Left lung (tissue), 10 donors: Measurements from ENCODE around the gene TRPT1. TPM values are rescaled to one million over a fixed set of nuclear protein-coding genes. Genes with fewer than 3 reads are reported as not detected.

Source experiments
- ATAC-seq: fragments of 200-7000 bp; cut with Tn5 transposase; one replicate; pipeline ENCODE4 v1.9.1; 2020; ENCODE audit warnings: moderate library complexity
- DNase-seq, 4 donors: peaks; one replicate each; pipeline ENCODE4 v3.0.0-alpha.2; 2013 to 2020
- H3K27ac ChIP-seq, 2 donors: fragments of 200-600 bp; sonication (generic) in 1 of 2; one replicate each; pipeline versions ENCODE4 v1.5.0 to v1.8.0; 2020 to 2021
- H3K27me3 ChIP-seq, 2 donors: fragments of 200-600 bp; sonication (generic) in 1 of 2; one replicate each; pipeline versions ENCODE4 v1.5.0 to v1.8.0; 2020 to 2021
- H3K36me3 ChIP-seq, 2 donors: fragments of 200-600 bp; sonication (generic) in 1 of 2; one replicate each; pipeline versions ENCODE4 v1.5.0 to v1.8.0; 2020 to 2021
- H3K4me1 ChIP-seq, 2 donors: fragments of 200-600 bp; one replicate each; pipeline ENCODE4 v1.8.0; 2021
- H3K4me3 ChIP-seq, 2 donors: fragments of 200-600 bp; sonication (generic) in 1 of 2; one replicate each; pipeline versions ENCODE4 v1.5.0 to v1.8.0; 2020 to 2021; ENCODE audit warnings: mild to moderate bottlenecking in 1 of 2
- H3K9me3 ChIP-seq, 2 donors: fragments of 200-600 bp; sonication (generic) in 1 of 2; one replicate each; pipeline versions ENCODE4 v1.5.0 to v1.8.0; 2020 to 2021
- intact Hi-C, 2 donors: fragments of 100-400 bp; cut with DNase I; formaldehyde crosslinking; loops; one replicate each; pipeline versions ENCODE4 v1.11.2 to v1.14.2; 2022
- polyA plus RNA-seq, 6 donors: library from polyadenylated mRNA; unstranded; fragments of 120-200 nt; gene quantifications; one replicate each; pipeline ENCODE4 v1.2.1, GENCODE V29; 2013; ENCODE audit not compliant: insufficient read length in 6 of 6
- total RNA-seq, 2 donors: library from RNA; stranded (reverse); fragmentation: NEBNext Ultra II Directional; extraction: Animal tissue kit (Norgen Biotek cat#: 25700); gene quantifications; one replicate each; pipeline ENCODE4 v1.2.1, GENCODE V29; 2021
- TF ChIP-seq, protein P1 (sequence below), 2 donors: fragments of 200-600 bp; sonication (generic) in 1 of 2; IDR thresholded peaks; one replicate each; pipeline versions ENCODE4 v1.5.0 to v1.8.0; 2021; ENCODE audit warnings: antibody characterized with exemption in 2 of 2
- donor health status: DM: no; HTN: yes; CAD: no.
- donor health status: DM: no; HTN: no; CAD: no.

Gene TRPT1
- total and polyA plus RNA-seq, 8 donors: 26.3 to 33.2 (median 28.2) TPM

DNA sequence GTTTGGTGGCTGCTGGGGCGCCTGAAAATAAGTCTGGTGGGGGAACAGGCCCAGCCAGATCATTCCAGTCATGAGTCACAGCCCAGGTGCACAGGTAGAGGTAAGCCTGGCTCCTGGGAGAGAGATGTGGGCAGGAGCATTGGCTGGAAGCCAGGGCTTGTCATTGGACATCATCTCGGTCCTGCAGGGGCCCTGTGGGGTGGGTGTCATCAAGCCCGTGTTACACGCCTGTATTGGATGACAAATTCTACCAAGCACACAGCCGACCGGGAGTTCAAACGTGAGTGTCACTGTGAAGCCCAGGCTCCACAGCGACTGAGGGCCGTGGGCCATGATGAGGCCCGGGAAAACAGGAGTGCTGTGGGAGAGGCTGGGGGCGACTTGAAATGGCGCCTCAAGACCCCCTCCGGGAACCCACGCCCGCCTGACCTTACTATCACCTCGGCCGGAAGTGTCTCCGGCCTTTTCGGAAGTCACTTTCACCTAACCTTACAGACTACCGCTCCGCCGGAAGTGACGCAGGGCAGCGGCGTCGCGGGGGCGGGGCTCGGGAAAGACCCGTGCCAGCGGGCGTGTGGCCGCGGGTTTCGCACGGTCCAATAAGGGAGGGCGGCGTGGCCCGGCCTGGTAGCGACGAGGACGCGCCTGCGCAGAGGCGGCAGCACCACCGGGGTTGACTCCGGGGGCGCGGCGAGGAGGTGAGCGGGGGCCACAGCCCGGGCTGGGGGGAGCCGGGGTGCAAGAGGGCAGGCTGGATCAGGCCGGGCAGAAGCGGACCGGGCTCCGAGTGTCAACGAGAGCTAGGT, 14.7 kb upstream of the TRPT1 start, which contains the start of gene FKBP2:
Gene FKBP2, plus strand, starts transcription at position 661 of the 806 bp plus-strand sequence. CDS start 1,293 bp downstream, outside the sequence.
- H3K36me3 ChIP-seq: peaks cover 0 to 34% of the 10 kb centered on the region in 2 donors
- no peaks in the 10 kb centered on the region for H3K27me3 ChIP-seq
- TF ChIP-seq, protein P1, sequence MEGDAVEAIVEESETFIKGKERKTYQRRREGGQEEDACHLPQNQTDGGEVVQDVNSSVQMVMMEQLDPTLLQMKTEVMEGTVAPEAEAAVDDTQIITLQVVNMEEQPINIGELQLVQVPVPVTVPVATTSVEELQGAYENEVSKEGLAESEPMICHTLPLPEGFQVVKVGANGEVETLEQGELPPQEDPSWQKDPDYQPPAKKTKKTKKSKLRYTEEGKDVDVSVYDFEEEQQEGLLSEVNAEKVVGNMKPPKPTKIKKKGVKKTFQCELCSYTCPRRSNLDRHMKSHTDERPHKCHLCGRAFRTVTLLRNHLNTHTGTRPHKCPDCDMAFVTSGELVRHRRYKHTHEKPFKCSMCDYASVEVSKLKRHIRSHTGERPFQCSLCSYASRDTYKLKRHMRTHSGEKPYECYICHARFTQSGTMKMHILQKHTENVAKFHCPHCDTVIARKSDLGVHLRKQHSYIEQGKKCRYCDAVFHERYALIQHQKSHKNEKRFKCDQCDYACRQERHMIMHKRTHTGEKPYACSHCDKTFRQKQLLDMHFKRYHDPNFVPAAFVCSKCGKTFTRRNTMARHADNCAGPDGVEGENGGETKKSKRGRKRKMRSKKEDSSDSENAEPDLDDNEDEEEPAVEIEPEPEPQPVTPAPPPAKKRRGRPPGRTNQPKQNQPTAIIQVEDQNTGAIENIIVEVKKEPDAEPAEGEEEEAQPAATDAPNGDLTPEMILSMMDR (IDR thresholded peaks at IDR 0.05): no peak
- intact Hi-C loops: no loop called here
- ATAC-seq (peak; percentile 73), DNase-seq (peak; percentile 97 to 99 (median 98))
- H3K4me3 ChIP-seq: peak within 1 kb of the TSS; percentile 79 to 82
- no peaks in the 10 kb centered on the region for H3K9me3 ChIP-seq
- peaks cover 20 to 85% of the 10 kb centered on the region in 2 donors for H3K4me1 ChIP-seq
- H3K27ac ChIP-seq: peak within 1 kb of the TSS; percentile 98 to 100

DNA sequence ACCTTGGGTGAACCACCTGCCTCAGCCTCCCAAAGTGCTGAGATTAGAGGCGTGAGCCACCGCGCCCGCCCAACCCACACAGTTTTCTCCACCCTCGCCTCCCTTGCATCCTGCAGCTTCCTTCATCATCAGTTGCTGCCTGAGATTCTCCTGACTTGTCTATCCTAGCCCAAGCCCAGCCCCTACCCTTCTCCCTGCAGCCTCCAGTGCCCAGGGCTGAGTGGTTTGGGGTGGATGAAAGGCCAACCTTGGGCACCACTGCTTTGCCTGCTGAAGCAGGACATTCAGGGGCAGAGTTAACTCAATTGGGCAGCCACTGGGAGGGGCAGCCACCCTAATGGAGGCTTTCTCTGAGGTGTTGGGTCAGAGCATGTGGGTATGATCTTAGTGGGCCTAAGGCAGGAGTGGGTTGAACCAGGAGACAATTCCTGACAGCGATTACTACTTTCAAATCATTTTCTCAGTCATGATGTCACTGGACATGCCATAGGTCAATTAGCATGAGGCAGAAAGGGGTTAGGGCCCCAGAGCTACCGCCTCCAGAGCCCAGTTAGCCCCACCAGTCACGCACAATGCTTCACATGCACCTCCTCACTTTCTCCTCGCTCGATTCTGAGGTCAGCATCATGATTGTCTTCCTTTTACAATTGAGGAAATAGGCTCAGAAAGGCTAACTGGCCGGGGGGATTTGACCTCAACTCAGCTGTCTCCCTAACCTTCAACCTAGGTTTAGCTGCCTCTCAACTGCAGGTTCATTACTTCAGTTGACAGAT, 13.9 kb upstream of the TRPT1 start:
- H3K36me3 ChIP-seq: peaks cover 0 to 34% of the 10 kb centered on the region in 2 donors
- intact Hi-C loops: no loop called here
- DNase-seq: peak in 1 of 4 donors; percentile 42
- H3K27me3 ChIP-seq: no peaks in the 10 kb centered on the region
- ATAC-seq: no peak
- no peaks in the 10 kb centered on the region for H3K9me3 ChIP-seq
- H3K4me3 ChIP-seq: peak overlapping the region in 1 of 2 donors; percentile 82
- H3K4me1 ChIP-seq: peaks cover 16 to 85% of the 10 kb centered on the region in 2 donors
- TF ChIP-seq, protein P1 (IDR thresholded peaks at IDR 0.05): no peak
- peak overlapping the region; percentile 98 to 100 for H3K27ac ChIP-seq

DNA sequence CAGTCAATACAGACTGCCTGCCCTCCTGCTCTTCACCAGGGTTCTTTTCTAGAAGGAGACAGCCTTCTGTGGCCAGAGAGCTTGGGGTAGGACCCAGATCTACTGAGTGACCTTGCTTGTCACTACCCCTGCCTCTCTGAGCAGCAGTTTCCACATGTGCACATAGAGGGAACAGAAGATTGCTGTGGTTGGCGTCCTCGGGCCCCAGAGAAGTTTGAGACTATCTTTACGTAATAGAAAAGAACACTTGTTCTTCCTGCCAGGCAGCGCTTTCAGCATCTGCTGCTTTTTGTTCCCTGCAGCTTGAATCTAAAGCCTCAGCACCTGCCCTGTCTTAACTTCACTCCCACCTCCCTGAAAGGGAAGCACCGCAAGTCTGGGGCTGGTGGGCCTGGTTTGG, 13.0 kb upstream of the TRPT1 start:
- Histone ChIP-seq H3K9me3 (no peaks in the 10 kb centered on the region), H3K27ac (peak overlapping the region; percentile 26 to 98), H3K4me1 (peaks cover 16 to 83% of the 10 kb centered on the region in 2 donors), H3K4me3 (no peak overlapping the region), H3K27me3 (peaks cover 0 to 2% of the 10 kb centered on the region in 2 donors), H3K36me3 (peaks cover 0 to 29% of the 10 kb centered on the region in 2 donors)
- ATAC-seq: no peak
- TF ChIP-seq, protein P1 (IDR thresholded peaks at IDR 0.05): no peak
- intact Hi-C loops: no loop called here
- no peak for DNase-seq

DNA sequence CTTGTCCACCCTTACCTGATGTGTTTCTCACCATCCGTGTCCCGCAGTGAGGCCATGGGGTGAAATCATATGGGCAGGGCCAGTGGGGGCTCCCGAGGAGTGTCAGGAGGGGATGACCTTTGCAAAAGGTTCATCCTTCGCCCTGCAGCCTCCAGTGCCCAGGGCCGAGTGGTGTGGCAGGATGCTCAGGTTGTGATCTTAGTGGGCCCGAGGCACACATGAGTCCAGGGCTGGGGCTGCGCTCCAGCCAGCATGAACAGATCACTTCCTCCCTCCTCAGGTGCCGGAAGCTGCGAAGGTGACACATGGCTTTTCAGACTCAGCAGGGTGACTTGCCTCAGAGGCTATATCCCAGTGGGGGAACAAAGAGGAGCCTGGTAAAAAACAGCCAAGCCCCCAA, 12.1 kb upstream of the TRPT1 start:
- Histone ChIP-seq H3K27me3 (peaks cover 0 to 4% of the 10 kb centered on the region in 2 donors), H3K27ac (peak overlapping the region; percentile 33 to 98), H3K4me3 (no peak overlapping the region), H3K4me1 (peaks cover 22 to 80% of the 10 kb centered on the region in 2 donors), H3K36me3 (peaks cover 0 to 20% of the 10 kb centered on the region in 2 donors), H3K9me3 (no peaks in the 10 kb centered on the region)
- intact Hi-C loops: no loop called here
- TF ChIP-seq, protein P1 (IDR thresholded peaks at IDR 0.05): no peak
- DNase-seq (peak in 1 of 4 donors; percentile 71), ATAC-seq (no peak)
